Fibroblast of lung (primary cell): ENCODE results near the gene FBLN7.

Experiments
- CTCF ChIP-seq, 2 donors: IDR thresholded peaks in 1 of 2; conservative IDR thresholded peaks in 1 of 2; 1 replicate in 1 of 2; 2 replicates in 1 of 2; pipeline ENCODE4 v1.5.1; 2011 to 2012; ENCODE audit warnings: low read length in 2 of 2, control low read depth in 1 of 2, inconsistent platforms in 1 of 2, low read depth in 1 of 2, mild to moderate bottlenecking in 1 of 2
- EZH2 ChIP-seq: IDR thresholded peaks from 2 replicates; pipeline ENCODE4 v1.5.1; 2012; ENCODE audit warnings: low read length, control low read depth, mild to moderate bottlenecking; ENCODE audit errors: missing control alignments

- TF ChIP-seq CTCF (conservative IDR thresholded peaks at IDR 0.05 in 1 of 2, IDR thresholded peaks at IDR 0.05 in 1 of 2; ENCODE audit: low read depth in 1 of 2, low read length in 2 of 2) (no peak), EZH2 (no peak)
These were observed 35.6 kb downstream of the FBLN7 start for GRCh38 chr2:112173646-112174319.
